ENCODE results near the gene USP15.

- no peak for TF ChIP-seq CTCF (IDR thresholded peaks at IDR 0.05; ENCODE audit: low read depth, low read length)
- no peak for TF ChIP-seq EZH2phosphoT487 (IDR thresholded peaks at IDR 0.05; ENCODE audit: low read depth)
Observed at GRCh38 chr12:62256408-62257096, 3.7 kb upstream of the USP15 start.

Data from OCI-LY3 (cell line).